Small intestine (tissue), 7 donors: ENCODE data around the gene TSPAN18. TPM values are rescaled to one million over a fixed set of nuclear protein-coding genes. Genes with fewer than 3 reads are reported as not detected.

Experiments
- DNase-seq, 2 donors: peaks; one replicate each; pipeline versions ENCODE4 v3.0.0 to v3.0.0-alpha.2; 2013
- FAIRE-seq: peaks from 2 replicates; lab custom pipeline; 2012; peaks lifted over from hg19 to GRCh38; lab: Jason Lieb, UNC
- H3K27ac ChIP-seq, 3 donors: one replicate each; pipeline ENCODE4 v1.5.1; 2013; ENCODE audit warnings: low read length in 2 of 3, mild to moderate bottlenecking in 2 of 3, control low read depth in 1 of 3, inconsistent platforms in 1 of 3, low read depth in 1 of 3, moderate library complexity in 1 of 3
- H3K27me3 ChIP-seq, 3 donors: one replicate each; pipeline ENCODE4 v1.6.1; 2013; ENCODE audit warnings: low read length in 3 of 3, inconsistent platforms in 1 of 3; ENCODE audit not compliant: control insufficient read depth in 3 of 3, insufficient read depth in 3 of 3
- H3K36me3 ChIP-seq, 3 donors: one replicate each; pipeline ENCODE4 v1.6.1; 2013; ENCODE audit warnings: low read length in 3 of 3, inconsistent platforms in 1 of 3, low read depth in 1 of 3, mild to moderate bottlenecking in 1 of 3, moderate library complexity in 1 of 3; ENCODE audit not compliant: control insufficient read depth in 3 of 3, insufficient read depth in 2 of 3
- H3K4me1 ChIP-seq, 3 donors: one replicate each; pipeline ENCODE4 v1.6.1; 2013; ENCODE audit warnings: low read length in 2 of 3, inconsistent platforms in 1 of 3, low read depth in 1 of 3, mild to moderate bottlenecking in 1 of 3, moderate library complexity in 1 of 3; ENCODE audit not compliant: control insufficient read depth in 3 of 3, insufficient read depth in 2 of 3
- H3K4me3 ChIP-seq, 3 donors: one replicate each; pipeline ENCODE4 v1.5.1; 2013; ENCODE audit warnings: low read length in 3 of 3, control low read depth in 1 of 3, inconsistent platforms in 1 of 3, low read depth in 1 of 3, mild to moderate bottlenecking in 1 of 3, moderate library complexity in 1 of 3
- H3K9me3 ChIP-seq, 2 donors: one replicate each; pipeline ENCODE4 v1.6.1; 2013; ENCODE audit warnings: low read depth in 1 of 2, low read length in 1 of 2; ENCODE audit not compliant: control insufficient read depth in 2 of 2, insufficient read depth in 1 of 2
- WGBS, 3 donors: extraction: QIAGEN DNeasy Blood & Tissue Kit; methylation state at CpG; one replicate each; pipeline ENCODE4 v1.1.7; 2013; 5-methylcytosine and 5-hydroxymethylcytosine counted together
- polyA plus RNA-seq, 4 donors: library from polyadenylated mRNA; stranded (reverse) in 3 of 4; unstranded in 1 of 4; fragments of 200-250 nt in 3 of 4; fragments of 120-200 nt in 1 of 4; gene quantifications; one replicate each; pipeline versions ENCODE4 v1.2.1 to v1.2.3, GENCODE V29; 2013
- donor health status: healthy with polysubstance abuse.
- donor health status: control.
- donor health status: control.
- donor health status: Bipolar disorder and iron deficiency.
- donor health status: healthy.

TSPAN18 gene
- polyA plus RNA-seq, 4 donors, result 1.1 to 45.2 (median 8.8) TPM; not detected in 1

DNA sequence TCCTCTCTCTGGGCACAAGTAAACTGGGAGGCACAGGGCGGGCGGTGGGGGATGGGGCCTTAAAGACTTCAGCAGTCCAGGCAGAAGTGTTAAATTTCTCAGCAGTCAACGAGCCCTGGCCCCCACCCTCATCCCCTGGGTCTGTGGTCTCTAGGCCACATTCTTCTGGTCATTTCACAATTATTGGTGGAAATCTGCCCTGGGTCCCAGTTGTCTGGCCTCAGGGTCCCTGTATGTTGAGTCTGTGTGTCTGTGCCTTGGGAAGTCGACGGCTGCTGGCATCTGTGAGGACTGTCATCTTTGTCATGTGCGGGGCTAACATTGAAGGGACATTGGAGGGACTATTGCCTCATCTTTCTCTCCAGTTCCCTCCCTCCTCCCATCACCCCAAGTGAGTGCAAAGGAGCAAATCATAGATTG lies 1.7 kb downstream of the TSPAN18 start:
- 65 to 90% (median 79%) methylated on average over 6 of the region's 6 CpGs for WGBS, 3 donors
- Histone ChIP-seq H3K27me3 (peaks cover 0 to 2% (median 0%) of the 10 kb centered on the region in 3 donors), H3K36me3 (no peaks in the 10 kb centered on the region), H3K4me3 (peak overlapping the region in 1 of 3 donors; percentile 85), H3K9me3 (peaks cover 0 to 5% of the 10 kb centered on the region in 2 donors), H3K4me1 (peaks cover 2 to 24% (median 2%) of the 10 kb centered on the region in 3 donors), H3K27ac (no peak overlapping the region)
- DNase-seq, result no peak
- no peak for FAIRE-seq

GRCh38 chr11:44729063-44729462 lies 2.3 kb downstream of the TSPAN18 start:
- Histone ChIP-seq H3K27ac (peak overlapping the region in 1 of 3 donors; percentile 42), H3K36me3 (peaks cover 0 to 2% (median 0%) of the 10 kb centered on the region in 3 donors), H3K4me3 (no peak overlapping the region), H3K9me3 (peaks cover 0 to 5% of the 10 kb centered on the region in 2 donors), H3K27me3 (peaks cover 0 to 2% (median 0%) of the 10 kb centered on the region in 3 donors), H3K4me1 (peaks cover 2 to 24% (median 2%) of the 10 kb centered on the region in 3 donors)
- 61 to 81% (median 68%) methylated on average over 2 of the region's 2 CpGs for WGBS, 3 donors
- DNase-seq (no peak), FAIRE-seq (no peak)

- 66 to 95% (median 83%) methylated on average over 3 of the region's 3 CpGs for WGBS, 3 donors
- no peak for DNase-seq
- H3K4me1 ChIP-seq, result peaks cover 2 to 26% (median 2%) of the 10 kb centered on the region in 3 donors
- H3K9me3 ChIP-seq, result peaks cover 0 to 5% of the 10 kb centered on the region in 2 donors
- H3K4me3 ChIP-seq, result no peak overlapping the region
- peaks cover 0 to 5% (median 0%) of the 10 kb centered on the region in 3 donors for H3K36me3 ChIP-seq
- H3K27ac ChIP-seq, result peak overlapping the region in 1 of 3 donors; percentile 42
- peaks cover 0 to 2% (median 0%) of the 10 kb centered on the region in 3 donors for H3K27me3 ChIP-seq
- FAIRE-seq, result no peak
These were observed 3.0 kb downstream of the TSPAN18 start for GRCh38 chr11:44729713-44730112.

- Histone ChIP-seq H3K4me1 (peaks cover 0 to 23% (median 2%) of the 10 kb centered on the region in 3 donors), H3K9me3 (peaks cover 0 to 5% of the 10 kb centered on the region in 2 donors), H3K4me3 (no peak overlapping the region), H3K27ac (no peak overlapping the region), H3K36me3 (peaks cover 0 to 6% (median 0%) of the 10 kb centered on the region in 3 donors), H3K27me3 (peaks cover 0 to 2% (median 0%) of the 10 kb centered on the region in 3 donors)
- WGBS, 3 donors, result 94 to 95% (median 95%) methylated on average over 5 of the region's 5 CpGs
- FAIRE-seq, result no peak
- no peak for DNase-seq
These were observed 4.0 kb downstream of the TSPAN18 start for GRCh38 chr11:44730775-44731174.

GRCh38 chr11:44731685-44732430 lies 5.1 kb downstream of the TSPAN18 start:
- peaks cover 0 to 20% (median 2%) of the 10 kb centered on the region in 3 donors for H3K4me1 ChIP-seq
- H3K27me3 ChIP-seq, result peaks cover 0 to 2% (median 0%) of the 10 kb centered on the region in 3 donors
- H3K4me3 ChIP-seq, result no peak overlapping the region
- FAIRE-seq (no peak), DNase-seq (no peak)
- WGBS, 3 donors, result 65 to 77% (median 73%) methylated on average over 12 of the region's 12 CpGs
- H3K36me3 ChIP-seq, result peaks cover 0 to 12% (median 0%) of the 10 kb centered on the region in 3 donors
- H3K27ac ChIP-seq, result no peak overlapping the region
- peaks cover 0 to 5% of the 10 kb centered on the region in 2 donors for H3K9me3 ChIP-seq

- peaks cover 0 to 20% (median under 1%) of the 10 kb centered on the region in 3 donors for H3K4me1 ChIP-seq
- DNase-seq (no peak), FAIRE-seq (no peak)
- H3K27me3 ChIP-seq, result peaks cover 0 to 2% (median 0%) of the 10 kb centered on the region in 3 donors
- no peak overlapping the region for H3K4me3 ChIP-seq
- no peak overlapping the region for H3K27ac ChIP-seq
- H3K36me3 ChIP-seq, result peaks cover 0 to 18% (median 0%) of the 10 kb centered on the region in 3 donors
- peaks cover 0 to 5% of the 10 kb centered on the region in 2 donors for H3K9me3 ChIP-seq
- WGBS, 3 donors, result 87 to 95% (median 90%) methylated on average over 5 of the region's 5 CpGs
These were observed 5.8 kb downstream of the TSPAN18 start for GRCh38 chr11:44732564-44732963.

- H3K4me3 ChIP-seq, result no peak overlapping the region
- DNase-seq (no peak), FAIRE-seq (no peak)
- peaks cover 0 to 10% (median 0%) of the 10 kb centered on the region in 3 donors for H3K4me1 ChIP-seq
- 86 to 94% (median 89%) methylated on average over 1 to 2 of the region's 2 CpGs for WGBS, 3 donors
- H3K36me3 ChIP-seq, result peaks cover 0 to 28% (median 0%) of the 10 kb centered on the region in 3 donors
- H3K9me3 ChIP-seq, result peaks cover 0 to 5% of the 10 kb centered on the region in 2 donors
- no peak overlapping the region for H3K27ac ChIP-seq
- H3K27me3 ChIP-seq, result peaks cover 0 to 2% (median 0%) of the 10 kb centered on the region in 3 donors
These were observed 7.1 kb downstream of the TSPAN18 start for GRCh38 chr11:44733877-44734276.

DNA sequence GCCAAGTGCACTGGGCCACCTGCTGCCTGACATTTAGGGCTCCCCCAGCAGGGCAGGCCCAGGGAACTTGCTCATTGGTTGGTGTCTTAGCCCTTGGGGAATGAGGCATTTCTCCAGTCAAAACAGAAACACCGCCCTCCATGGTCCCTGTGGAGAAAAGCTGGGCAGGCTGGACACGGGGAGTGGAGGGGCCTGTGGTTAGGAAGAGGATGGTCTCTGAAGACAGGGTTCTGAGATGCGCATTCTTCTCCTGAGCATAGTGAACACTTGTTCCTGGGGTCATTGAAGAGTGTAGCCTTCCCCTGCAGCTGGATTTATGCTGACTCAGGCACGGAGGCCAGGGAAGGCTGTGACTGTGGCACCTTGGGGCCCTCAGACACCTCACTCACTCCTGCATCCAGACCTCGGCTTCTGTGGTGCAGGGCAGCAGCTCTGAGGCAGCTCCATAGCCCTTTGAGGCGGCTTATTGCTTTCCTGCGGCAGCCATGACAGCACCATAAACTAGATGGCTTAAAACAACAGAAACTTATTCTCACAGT lies 8.2 kb downstream of the TSPAN18 start:
- Histone ChIP-seq H3K36me3 (peaks cover 0 to 33% (median 0%) of the 10 kb centered on the region in 3 donors), H3K27me3 (no peaks in the 10 kb centered on the region), H3K27ac (no peak overlapping the region), H3K9me3 (peaks cover 0 to 5% of the 10 kb centered on the region in 2 donors), H3K4me1 (peaks cover 0 to 6% (median 0%) of the 10 kb centered on the region in 3 donors), H3K4me3 (no peak overlapping the region)
- FAIRE-seq (no peak), DNase-seq (no peak)
- 82 to 87% (median 85%) methylated on average over 7 of the region's 7 CpGs for WGBS, 3 donors
